HG02973 (cell line): Measurements from ENCODE around the gene TBATA.

Experiments used
- ATAC-seq: cut with Tn5 transposase; IDR thresholded peaks from one replicate; pipeline ENCODE4 v1.9.1; 2021; ENCODE audit warnings: moderate library complexity; ENCODE audit not compliant: unreplicated experiment

The TBATA gene

DNA sequence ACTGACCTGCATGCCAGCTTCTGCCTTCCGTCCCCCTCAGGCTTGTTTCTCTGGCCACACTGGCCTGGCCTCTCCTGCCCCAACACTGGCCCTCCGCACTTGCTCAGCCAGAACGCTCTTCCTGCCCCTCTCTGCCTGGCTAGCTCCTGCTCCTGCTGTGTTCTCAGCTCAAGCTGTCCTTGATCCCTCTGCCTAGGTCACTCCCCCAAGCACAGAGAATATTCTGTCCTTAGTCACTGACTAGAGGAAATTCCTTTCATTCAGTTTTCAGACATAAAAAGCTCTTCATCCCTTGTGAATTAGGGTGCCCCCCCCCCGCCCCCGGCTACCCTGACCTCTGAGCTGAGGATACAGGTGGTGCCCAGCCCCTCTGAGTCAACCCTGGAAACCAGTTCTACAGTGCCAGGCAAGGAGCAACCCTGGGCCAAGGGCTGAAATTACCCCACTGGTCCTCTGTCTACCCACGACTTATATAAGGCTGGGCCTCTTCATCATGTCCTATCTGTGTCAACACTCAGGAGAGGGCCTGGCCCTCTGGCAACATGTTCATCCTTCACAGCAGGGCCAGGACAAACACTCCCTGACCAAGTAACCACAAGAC, 23.9 kb upstream of the TBATA start:
- ATAC-seq, result no peak

DNA sequence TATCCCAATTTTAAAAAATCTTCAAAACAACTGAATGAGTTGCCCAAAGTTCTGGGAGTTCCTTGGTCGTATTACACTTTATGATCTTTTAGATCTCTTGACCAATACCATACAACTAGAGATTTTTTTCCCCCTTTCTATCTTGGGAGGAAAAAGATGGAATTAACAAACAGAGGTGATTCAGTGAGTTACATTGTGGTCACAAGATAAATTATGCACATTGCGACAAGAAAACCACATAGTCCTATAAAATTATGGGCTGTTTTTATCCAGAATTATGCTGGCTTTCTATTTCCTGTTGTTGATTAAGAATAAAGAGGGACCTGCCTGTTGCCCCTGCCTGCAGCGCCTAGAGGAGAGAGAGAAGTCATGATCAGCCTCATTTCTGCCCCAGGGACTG, 22.4 kb upstream of the TBATA start:
- no peak for ATAC-seq

DNA sequence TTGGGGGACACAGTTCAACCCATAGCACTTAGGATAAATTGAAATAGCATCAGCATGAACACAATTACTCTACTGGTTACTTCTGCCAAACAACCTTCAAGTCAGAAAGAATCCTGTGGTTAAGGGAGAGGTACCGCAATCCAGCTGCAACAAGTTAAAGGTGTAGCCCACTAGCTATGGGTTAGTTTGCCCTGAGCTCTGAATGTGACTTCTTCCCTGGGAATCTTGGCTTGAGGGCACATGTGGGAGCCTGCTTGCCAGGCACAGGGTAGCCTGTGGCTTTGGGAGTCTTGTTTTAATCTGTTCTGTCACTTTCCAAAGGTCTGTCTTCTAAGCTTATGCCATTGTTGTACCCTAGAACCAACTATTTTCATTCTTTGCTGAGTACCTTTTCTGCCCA, 21.7 kb upstream of the TBATA start:
- ATAC-seq, result no peak

DNA sequence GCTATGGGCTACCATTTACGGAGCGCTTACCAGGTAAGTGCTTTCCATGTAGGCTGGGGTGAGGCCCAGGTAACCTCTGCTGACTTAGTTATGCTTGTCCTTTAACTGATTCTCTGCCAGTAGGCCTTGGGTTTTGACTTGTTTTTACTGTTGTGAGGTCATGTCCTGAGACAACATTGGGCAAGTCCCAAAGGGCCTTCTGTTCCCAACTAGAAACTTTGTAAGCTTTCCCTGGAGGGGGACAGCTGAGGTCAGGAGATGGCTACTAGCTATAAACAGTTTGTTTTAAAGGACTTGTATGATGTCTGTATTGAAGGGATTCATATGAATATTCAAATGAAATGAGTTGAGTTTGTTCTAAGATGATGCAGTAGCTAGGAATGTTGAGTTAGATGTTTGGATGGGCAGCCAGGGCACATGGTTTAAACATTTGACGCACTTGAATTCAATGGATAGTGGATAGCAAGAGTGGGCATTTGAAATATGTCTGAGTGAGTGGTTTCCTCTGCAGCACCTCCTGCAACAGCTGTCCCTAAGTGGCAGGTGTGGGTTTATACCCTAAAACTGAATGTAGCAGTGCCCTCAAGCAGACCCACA, 20.5 kb upstream of the TBATA start:
- ATAC-seq, result no peak

DNA sequence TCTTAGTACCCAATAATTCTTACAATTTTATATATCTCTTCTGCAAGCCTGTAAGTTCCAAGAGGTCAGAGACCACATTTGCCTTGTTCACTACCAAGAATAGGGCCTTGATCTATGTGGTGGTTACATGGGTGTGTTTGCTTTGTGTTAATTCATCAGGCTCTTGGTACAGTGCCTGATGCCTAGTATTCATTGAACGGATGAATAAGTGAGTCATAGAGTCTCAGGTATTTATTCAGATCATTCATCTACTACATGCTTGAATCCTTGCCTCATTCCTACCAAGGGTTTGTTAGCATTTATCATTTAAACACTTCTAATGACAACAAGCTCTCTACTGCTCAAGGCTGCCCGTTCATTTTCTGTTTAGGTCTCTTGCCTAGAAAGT, 19.2 kb upstream of the TBATA start:
- no peak for ATAC-seq

DNA sequence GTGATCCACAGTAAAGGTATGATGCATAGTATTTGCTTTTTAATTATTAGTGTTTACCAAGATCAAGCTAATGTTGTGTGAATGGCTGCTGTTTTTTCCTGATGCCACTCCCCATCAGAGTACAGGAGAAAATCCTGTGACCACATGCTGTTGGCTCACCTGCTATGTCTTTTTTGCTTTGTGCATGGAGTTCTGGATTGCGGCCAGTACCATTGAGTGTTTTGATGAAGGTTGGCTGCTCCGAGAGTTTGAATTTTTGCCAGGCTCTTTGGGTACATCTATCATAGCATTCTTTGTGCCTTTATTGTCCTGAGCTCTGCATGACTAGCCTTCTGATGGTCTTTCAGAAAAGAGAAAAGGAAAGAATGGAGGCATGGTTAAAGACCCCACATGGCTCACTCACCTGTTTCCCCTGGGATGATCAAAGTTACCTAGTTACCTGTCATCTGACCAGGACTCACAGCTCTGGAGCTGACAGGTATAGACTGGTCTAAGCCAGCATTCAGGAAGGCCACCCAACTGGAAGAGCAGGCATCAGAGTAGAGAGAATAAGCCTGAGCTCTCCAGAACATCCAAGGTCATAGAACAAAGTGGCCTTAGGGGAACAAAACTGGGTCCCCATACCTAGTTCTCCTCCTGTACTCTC, 18.7 kb upstream of the TBATA start:
- no peak for ATAC-seq

DNA sequence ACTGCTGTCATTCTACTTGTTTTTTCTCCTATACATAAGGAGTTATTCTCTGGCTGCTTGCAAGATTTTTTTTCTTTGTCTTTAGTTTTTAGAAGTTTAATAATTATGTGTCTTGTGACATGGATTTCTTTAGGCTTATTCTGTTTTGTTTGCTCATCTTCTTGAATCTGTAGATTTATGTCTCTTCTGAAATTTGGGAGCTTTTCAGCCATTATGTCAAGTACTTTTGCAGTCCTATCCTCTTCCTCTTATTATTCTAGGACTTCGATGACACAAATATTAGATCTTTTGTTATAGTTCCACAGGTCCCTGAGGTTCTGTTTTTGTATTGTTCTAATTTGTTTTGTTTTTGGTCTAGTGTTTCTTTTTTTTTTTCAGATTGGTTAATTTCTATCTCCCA, 16.7 kb upstream of the TBATA start:
- no peak for ATAC-seq

DNA sequence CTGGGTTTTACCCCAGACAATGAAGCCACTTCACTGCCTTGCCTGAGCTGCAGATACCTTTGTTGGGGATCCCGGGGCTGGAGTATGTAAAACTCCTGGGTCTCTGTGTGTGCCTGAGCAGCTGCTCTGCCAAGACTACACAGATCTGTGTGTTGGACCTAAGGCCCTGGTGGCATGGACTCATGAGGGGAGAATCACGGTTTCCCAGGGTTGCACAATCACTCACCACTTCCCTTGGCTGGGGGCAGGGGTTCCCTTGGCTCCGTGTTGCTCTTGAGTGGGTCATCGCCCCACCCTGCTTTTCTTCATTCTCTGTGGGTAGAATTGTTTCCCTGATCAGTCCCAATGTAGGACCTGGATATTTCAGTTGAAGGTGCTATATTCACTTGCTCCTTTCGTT, 13.9 kb upstream of the TBATA start:
- ATAC-seq, result no peak

DNA sequence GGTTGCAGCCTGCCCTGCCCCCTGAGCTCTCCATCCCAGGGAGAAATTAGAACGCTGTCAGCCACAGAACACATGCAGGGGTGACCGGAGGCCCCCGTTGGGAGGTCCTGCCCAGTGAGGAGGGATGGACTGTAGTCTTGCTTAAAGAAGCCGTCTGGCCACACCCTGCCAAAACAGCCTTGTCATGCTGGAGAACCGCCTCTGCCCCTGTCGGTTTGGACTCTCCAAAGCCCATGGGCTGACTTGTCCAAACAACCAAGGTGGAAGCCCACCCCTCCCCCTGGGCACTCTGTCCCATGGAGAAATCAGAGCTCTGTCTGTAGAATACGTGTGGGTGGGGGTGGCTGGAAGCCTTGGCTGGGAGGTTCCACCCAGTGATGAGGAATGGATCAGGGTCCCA, 12.7 kb upstream of the TBATA start:
- ATAC-seq, result no peak

DNA sequence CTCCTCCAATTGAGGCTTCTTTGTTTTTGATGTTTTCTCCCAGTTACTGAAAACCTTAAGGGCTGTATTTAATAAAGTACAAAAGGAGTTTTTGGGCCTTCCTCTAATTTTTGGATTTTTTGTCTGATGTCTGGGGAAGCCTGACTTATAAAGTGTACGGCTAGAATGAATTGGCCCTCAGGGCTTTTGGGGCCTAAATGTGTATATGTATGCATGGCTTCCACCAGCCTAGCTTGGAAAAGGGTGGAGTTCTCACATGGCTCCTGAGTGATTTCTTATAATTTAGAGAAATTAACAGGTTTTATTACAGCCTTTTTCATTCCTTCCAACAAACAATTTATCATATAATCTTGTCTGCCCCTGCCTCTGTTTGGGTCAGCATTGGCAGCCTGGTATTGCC, 10.4 kb upstream of the TBATA start:
- ATAC-seq, result no peak

DNA sequence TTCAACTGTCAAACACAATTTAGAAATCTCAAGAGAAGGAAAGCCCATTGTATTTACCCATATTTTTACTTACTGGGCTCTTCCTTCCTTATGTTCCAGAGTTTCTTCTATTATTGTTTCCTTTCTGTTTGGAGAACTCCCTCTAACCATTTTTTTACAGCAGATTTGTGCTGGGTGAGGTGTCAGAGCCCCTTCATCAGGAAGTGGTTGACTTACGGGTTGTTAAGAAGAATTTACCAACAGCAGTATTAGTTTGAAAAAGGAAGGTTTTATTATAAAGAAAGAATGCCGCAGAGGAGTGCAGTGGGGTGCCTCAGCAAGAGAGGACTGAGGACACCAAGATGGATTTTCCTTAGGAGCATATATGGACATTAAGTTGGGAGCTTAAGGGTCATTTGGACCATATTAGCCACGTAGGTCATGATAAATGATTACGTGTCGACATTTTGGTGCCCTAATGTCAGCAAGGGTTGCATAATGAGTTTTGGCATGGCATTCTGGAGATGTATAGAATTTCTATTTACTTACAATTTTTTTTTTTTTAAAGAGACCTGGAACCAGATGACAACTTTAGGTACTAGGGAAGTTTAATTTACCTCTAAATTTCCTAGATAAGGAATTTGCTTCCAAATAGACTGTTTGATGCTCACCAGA, 6.3 kb upstream of the TBATA start:
- ATAC-seq, result no peak

DNA sequence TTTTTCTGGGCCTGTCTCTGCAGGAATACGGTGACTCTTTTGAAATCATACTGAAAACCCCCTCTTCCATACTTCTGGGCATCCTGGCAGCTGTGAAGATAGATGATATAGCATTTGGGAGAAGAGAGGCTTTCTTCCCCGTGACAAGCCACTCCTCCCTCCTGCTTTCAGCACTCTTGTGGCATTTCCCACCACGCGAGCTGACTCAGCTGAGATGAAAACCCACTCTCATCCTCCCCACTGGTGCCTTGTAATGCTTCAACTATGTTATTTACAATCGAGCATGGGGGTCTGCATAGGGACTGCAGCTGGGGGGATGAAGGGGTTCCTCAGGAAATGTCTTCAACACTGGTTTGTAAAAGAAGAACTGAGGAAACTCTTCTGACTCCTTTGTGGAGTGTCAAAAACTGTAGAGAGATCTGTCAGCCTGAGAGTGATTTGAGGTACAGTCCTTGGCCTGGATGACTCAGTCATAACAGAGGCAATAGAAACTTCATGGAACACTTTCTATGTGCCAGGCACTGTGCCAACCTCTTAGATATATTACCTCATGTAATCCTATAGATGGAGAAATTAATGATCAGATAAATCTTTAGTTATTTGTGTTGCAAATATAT, 1.7 kb upstream of the TBATA start:
- ATAC-seq, result no peak

DNA sequence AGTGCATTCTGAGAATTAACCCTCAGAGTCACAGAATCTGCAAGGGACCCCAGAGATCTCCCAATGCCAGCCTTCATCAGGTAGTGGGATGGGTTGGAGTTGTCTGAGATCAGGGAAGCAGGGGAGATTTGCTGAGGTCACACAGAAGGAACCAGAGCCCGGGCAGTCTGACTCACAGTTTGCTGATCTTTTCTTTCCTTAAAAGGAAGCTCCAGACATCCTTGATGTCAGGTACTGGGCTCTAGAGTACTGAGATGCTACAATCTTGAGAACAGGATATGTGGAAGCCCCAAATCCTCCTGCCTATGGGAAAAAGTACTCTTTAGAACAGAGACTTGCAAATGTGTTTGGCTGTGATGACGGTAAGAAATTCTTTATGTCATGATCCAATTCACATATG, 706 bp downstream of the TBATA start:
- ATAC-seq, result no peak

DNA sequence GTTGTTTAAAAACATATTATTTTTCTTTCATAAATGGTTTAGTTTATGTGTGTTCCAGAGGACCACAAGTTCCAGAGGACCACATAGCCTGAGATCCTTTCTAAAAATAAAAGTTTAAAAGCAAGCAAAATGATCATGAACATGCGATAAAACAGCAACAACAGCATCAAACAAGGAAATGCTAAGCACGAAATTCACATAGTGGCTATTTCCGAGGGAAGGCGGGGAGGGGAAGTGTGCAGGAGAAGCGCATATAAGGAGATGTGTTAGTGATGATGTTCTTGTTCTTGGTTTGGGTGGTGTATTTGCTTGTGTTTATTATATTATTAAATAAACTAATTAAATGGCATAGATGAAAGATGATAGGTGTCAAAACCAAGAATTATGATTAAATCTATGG, 1.2 kb downstream of the TBATA start:
- ATAC-seq, result no peak

DNA sequence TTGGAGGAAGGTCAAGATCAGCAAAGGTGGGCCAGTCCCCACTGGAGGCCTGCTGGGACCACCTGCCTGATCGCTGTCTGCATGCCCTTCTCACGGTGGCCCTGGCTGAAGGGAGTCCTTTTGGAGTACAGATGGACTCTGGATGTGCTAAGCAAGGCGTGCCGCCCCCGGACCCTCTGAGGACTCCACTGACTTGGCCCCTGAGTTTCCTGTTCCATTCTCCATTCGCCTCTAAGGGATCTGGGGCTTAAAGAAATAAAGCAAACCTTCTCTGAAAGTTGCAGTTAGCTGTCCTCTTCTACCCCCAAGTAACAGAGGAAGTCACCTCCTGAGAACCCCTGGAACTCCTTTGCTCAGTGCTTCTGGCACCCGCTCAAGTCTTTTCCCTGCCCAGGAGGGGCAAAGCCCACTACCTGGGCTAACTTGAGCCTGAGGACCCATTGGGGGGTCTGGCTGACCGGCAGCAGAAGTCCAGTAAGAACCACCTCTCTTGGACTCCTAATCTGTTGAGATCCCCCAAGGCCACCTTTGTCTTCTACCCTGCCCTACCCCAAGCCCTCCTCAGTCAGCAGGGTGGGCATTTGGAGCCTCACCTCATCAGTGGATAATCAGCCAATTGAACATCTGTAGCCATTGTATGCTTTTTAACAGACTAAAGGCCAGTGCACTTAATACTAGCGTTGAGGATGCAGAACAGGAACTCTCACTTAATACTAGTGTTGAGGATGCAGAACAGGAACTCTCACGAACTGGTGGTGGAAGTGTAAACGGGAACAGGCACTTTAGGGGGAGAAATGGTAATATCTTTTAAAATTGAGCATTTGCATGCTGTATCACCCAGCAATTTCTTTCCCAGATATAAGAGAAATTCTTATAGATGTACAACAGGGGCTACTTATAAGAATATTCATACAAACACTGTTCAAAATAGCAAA, 2.2 kb downstream of the TBATA start:
- no peak for ATAC-seq

DNA sequence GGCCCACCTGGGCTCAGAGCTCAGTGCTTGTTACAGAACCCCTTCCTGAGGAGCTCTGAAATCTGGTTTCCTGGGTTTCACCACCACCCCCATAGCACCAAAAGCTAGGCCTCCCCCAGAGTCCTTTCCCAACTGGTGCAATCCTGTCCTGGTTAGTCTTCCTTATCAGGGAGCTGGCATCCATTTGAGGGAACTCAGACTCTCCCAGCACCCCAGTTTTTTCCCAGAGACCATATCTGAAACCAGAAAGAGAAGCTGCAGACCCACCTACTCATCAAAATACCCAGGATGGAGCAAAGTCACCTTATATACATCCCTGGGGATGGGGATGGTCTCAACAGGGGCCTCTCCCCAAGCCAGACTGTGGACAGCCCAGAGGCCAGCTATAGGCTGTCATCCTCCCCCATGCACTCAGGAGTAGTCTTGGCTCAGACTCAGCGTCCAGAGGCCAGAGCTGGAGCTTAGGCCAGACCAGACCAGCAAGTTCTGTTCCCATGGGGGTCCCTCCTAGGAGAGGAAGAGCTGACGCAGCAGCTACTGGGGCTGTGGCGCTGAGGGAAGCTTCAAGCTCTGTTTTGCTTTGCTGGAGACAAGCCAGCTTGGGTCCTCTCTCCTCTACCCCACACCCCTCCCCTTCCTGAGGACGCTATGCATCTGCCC, 3.0 kb downstream of the TBATA start:
- ATAC-seq, result no peak

DNA sequence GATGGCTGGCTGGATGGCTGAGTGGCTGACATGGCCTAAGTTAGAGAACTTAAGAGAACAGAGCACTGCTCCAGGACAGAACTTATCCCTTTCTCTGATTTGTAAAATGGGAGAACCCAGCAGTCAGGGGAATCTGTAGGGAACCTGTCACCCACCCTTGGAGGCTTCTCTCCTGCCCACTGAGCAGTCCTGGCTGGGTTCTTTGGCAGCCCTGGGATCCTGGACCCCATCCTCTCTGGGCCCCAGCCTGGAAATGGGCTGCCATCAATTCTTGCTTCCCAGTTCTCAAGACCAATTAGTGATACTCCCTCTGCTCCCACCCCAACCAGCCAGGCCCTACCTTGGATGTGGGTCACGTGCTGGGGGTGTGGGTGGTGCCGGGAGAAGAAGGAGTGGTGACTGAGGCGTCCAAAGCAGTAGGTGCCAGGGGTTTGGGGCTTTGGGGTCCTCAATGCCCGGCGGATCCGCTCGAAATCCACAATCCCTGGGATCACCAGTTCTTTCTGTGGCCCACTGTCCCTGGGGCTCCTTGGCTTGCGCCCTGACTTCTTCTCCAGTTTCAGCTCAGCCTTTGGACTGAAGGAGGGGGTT, 3.6 kb downstream of the TBATA start:
- ATAC-seq, result no peak

DNA sequence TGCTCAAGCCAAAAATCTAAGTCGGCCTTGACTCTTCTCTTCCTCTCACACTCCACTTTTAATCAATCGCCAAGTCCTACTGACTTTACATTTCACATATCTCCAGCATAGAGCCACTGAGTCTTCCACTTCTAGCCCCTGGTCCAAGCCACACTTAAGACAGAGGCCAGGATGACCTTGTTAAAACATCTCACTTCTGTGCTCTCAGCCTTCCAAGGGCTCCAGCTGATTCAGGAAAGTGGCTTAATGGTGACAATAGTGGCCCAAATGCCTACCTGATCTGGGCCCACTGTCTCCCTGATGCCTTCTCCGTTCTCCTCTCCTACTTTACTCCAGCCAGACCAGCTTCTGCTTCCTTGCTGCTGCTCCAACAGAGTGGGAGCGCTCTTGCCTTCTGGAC, 4.4 kb downstream of the TBATA start:
- no peak for ATAC-seq

DNA sequence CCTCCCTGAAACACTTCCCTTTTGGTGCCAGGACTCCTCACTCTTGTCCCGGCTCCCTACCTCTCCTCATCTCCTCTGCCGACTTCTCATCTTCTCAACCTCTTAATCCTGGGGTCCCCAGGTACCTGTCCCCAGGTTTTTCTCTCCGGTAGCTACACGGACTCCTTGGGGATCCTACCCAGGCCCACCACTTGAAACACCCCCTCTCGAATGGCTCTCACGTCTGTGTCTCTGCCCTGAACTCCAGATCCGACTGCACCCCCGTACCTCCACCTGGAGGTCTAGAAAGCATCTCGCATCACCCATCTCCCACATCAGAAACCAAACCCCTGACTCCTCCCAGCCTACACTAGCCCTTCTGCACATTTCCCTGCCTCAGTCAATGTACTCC, 4.8 kb downstream of the TBATA start:
- no peak for ATAC-seq
